ENCODE results near the gene PCIF1.
A peak's percentile ranks its signal among the peaks of the same experiment; 100 is the strongest.
"Not testable (repeated sequence)": the region's sequence is repeated elsewhere in the genome, so short reads cannot be mapped to it uniquely, and the experiment has no call there.

The PCIF1 gene

DNA sequence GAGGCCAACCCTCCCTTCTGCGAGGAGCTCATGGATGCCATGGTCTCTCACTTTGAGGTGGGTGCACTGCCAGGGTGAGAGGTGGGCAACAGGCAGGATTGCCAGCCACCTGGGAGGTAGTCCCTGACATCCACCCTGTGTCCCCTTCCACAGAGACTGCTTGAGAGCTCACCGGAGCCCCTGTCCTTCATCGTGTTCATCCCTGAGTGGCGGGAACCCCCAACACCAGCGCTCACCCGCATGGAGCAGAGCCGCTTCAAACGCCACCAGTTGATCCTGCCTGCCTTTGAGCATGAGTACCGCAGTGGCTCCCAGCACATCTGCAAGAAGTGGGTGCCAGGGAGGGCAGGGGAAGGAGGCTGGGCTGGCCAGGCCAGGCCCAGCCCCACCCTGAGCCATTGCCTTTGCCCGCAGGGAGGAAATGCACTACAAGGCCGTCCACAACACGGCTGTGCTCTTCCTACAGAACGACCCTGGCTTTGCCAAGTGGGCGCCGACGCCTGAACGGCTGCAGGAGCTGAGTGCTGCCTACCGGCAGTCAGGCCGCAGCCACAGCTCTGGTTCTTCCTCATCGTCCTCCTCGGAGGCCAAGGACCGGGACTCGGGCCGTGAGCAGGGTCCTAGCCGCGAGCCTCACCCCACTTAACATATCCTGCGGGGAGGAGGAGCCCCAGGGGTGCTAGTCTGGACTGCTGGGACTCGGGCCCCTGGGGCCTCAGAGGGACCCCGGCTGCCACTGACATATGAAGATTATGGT, 12.8 kb downstream of the PCIF1 start:
- DNase-seq (ENCODE audit: low spot score), result no peak

DNA sequence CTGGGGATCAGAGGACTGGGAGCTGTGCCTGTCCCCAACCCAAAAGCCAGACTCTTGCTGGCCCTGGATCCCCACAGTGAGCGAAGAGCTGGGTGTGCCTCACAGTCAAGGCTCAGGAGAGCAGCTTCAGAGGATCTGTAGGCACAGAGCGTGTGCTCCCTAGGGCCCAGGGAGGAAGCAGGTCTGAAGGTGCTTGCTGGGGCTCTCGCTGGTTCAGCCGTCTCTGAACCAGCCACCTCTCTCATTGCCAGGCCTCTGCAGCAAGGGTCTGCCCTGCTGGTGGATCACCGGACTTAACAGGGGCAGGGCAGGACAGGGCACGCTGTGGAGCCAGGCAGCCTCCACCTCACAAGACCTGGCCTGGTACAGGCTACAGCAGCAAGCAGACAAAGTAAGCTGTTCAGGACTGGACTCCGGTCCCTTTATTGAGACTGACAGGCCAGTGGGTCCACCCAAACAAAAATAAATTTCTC, 13.8 kb downstream of the PCIF1 start:
- no peak for DNase-seq (ENCODE audit: low spot score)

- no peak for DNase-seq (ENCODE audit: low spot score)
Observed at GRCh38 chr20:45948742-45949541, 14.5 kb downstream of the PCIF1 start.

- DNase-seq (ENCODE audit: low spot score), result no peak
Observed at GRCh38 chr20:45949542-45950329, 15.3 kb downstream of the PCIF1 start.

DNA sequence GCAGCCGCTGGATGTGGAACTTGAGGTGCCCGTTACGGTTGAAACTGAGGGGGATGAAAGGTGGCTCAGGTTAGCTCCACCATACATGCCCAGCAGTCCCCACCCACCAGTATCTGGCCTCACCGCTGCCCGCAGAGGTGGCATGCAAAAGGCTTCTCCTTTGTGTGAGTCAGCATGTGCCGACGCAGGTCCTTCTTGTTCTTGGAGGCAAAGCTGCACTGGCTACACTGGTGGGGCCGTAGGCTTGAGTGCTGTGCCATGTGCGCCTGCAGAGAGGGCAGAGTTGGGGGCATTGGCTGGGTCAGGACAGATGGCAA, 15.8 kb downstream of the PCIF1 start:
- no peak for DNase-seq (ENCODE audit: low spot score)

DNA sequence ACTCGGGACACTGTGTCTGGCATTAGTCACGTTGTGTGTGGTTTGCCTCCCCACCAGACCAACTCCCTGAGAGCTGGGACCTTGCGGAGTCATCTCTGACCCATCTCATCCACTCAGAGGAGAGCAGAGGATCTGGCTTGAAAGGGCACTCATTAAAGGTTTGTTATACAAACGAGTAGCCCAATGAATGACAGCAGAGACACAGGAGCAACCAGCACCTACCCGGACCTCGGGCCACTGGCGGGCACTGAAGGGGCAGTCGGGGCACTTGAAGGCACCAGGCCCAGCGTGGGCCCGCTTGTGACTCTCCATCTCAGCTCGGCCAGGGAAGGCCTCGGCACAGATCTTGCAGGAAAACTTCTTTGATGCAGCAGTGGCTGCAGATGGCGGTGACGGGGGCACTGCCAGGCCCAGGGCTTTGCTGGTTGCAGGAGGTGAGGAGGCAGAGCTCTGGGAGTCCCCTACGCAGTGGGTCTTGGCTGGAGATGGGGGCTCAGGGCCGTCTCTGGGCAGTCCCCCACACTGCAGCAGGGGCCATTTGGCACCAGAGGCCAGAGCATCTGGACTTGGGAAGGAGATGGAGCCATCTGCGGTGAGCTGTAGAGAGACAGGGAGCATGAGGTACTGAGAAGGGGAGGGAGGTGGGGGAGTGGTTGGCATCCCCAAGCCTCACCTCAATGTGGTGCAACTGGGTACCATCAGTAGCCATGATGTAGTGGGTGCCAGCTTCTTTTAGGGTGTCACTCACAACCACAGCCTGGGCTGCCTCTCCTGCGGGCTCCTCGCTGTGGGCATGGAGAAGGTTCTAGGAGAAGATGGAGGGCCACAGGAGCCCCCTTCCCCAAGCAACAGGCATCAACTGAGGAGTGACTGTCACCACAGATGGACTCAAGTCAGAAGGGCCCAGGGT, 17.7 kb downstream of the PCIF1 start:
- no peak for DNase-seq (ENCODE audit: low spot score)

- no peak for DNase-seq (ENCODE audit: low spot score)
Observed at GRCh38 chr20:45952861-45953260, 18.4 kb downstream of the PCIF1 start.

DNA sequence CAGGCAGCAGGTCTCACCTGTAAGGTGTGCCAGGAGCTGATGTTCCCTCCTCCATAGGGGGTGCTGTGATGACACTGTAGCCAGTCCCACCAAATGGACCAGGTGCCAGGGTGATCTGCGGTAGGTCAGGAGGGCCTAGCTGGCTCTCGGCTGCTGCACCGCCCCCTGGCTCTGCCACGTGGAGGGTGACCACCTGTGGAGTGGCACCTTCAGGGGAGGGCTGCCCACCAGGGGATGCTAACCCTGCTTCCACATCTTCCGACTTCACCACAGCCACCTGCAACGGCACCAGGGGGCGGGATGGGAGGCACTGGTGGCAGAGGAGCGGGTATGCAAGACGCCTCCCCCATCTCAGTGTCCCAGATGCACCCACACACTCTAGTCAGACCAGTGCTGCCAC, 19.2 kb downstream of the PCIF1 start:
- no peak for DNase-seq (ENCODE audit: low spot score)

DNA sequence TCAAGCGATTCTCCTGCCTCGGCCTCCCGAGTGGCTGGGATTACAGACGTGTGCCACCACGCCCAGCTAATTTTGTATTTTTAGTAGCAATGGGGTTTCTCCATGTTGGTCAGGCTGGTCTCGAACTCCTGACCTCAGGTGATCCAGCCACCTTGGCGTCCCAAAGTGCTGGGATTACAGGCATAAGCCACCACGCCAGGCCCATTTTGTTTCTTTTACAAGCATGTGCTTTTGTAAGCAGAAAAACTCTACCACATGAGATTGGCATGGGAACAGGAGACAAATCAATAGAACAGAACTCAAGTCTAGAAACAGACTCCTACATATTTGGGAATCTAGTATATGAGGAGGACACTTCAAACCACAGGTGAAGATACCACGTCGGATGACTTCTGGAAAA, 21.8 kb downstream of the PCIF1 start:
- not testable (repeated sequence) for DNase-seq (ENCODE audit: low spot score)

- no peak for DNase-seq (ENCODE audit: low spot score)
Observed at GRCh38 chr20:45957021-45957941, 22.8 kb downstream of the PCIF1 start.

- no peak for DNase-seq (ENCODE audit: low spot score)
Observed at GRCh38 chr20:45958593-45958992, 24.1 kb downstream of the PCIF1 start.

DNA sequence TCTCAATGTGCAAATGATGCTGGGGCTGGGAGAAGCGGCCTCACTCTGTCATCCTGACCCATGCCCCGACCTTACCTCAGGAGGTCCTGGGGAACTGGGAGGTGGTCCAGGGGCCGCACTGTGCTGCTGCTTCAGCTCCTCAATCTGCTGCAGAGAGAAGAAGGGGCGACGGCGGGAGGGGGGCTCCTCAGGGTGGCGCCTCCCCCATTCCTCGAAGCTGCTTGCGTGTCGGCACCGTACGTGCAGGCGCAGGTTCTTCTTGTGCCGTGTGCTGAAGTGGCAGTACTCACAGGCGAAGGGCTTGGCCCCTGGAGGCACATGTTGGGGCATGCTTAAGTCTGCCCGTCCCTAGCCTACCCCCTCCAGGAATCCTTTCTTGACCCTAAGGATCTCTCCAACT, 24.6 kb downstream of the PCIF1 start:
- DNase-seq (ENCODE audit: low spot score), result no peak

GRCh38 chr20:45959956-45960630, 25.6 kb downstream of the PCIF1 start:
- no peak for DNase-seq (ENCODE audit: low spot score)

GRCh38 chr20:45962031-45962755, 27.7 kb downstream of the PCIF1 start:
- no peak for DNase-seq (ENCODE audit: low spot score)

GRCh38 chr20:45963059-45964005, 28.8 kb downstream of the PCIF1 start:
- peak; percentile 58 for DNase-seq (ENCODE audit: low spot score)

GRCh38 chr20:45964006-45964400, 29.5 kb downstream of the PCIF1 start:
- no peak for DNase-seq (ENCODE audit: low spot score)

- no peak for DNase-seq (ENCODE audit: low spot score)
Observed at GRCh38 chr20:45965169-45966002, 30.9 kb downstream of the PCIF1 start.

Measured in kidney tubule cell (primary cell).